ENCODE results near the gene KRTAP10-9.
"Not testable (repeated sequence)": the region's sequence is repeated elsewhere in the genome, so short reads cannot be mapped to it uniquely, and the experiment has no call there.

Gene KRTAP10-9

GRCh38 chr21:44626673-44627143 is at the start of gene KRTAP10-9:
KRTAP10-9 (plus strand) TSS chr21:44627093; CDS start chr21:44627172, 79 bp downstream.
- no peak for DNase-seq

GRCh38 chr21:44578371-44579055 is 48.4 kb upstream of the KRTAP10-9 start:
- DNase-seq: no peak

- no peak for DNase-seq
Measured at GRCh38 chr21:44579056-44579832, 47.6 kb upstream of the KRTAP10-9 start.

GRCh38 chr21:44579833-44580144 is 47.1 kb upstream of the KRTAP10-9 start:
- DNase-seq: no peak

- not testable (repeated sequence) for DNase-seq
Measured at GRCh38 chr21:44580231-44580821, 46.6 kb upstream of the KRTAP10-9 start, which contains the start of gene KRTAP10-5. KRTAP10-5 (minus strand) TSS chr21:44580604; CDS start chr21:44580578, 26 bp downstream.

GRCh38 chr21:44581158-44581557 is 45.7 kb upstream of the KRTAP10-9 start:
- DNase-seq: no peak

GRCh38 chr21:44582055-44582454 is 44.8 kb upstream of the KRTAP10-9 start:
- no peak for DNase-seq

- DNase-seq: no peak
Measured at GRCh38 chr21:44583089-44583799, 43.6 kb upstream of the KRTAP10-9 start.

- DNase-seq: no peak
Measured at GRCh38 chr21:44583800-44584147, 43.1 kb upstream of the KRTAP10-9 start.

- no peak for DNase-seq
Measured at GRCh38 chr21:44585892-44586291, 41.0 kb upstream of the KRTAP10-9 start.

- DNase-seq: no peak
Measured at GRCh38 chr21:44589094-44589493, 37.8 kb upstream of the KRTAP10-9 start.

GRCh38 chr21:44589586-44590305 is 37.1 kb upstream of the KRTAP10-9 start:
- no peak for DNase-seq

- DNase-seq: no peak
Measured at GRCh38 chr21:44590311-44590721, 36.6 kb upstream of the KRTAP10-9 start.

- not testable (repeated sequence) for DNase-seq
Measured at GRCh38 chr21:44590897-44591800, 35.7 kb upstream of the KRTAP10-9 start.

- not testable (repeated sequence) for DNase-seq
Measured at GRCh38 chr21:44591801-44592130, 35.1 kb upstream of the KRTAP10-9 start.

- no peak for DNase-seq
Measured at GRCh38 chr21:44592446-44593311, 34.2 kb upstream of the KRTAP10-9 start, which contains the start of gene KRTAP10-6. KRTAP10-6 (minus strand) TSS chr21:44592505; CDS start chr21:44592484, 21 bp downstream.

- DNase-seq: no peak
Measured at GRCh38 chr21:44593598-44594405, 33.1 kb upstream of the KRTAP10-9 start.

GRCh38 chr21:44594406-44594916 is 32.4 kb upstream of the KRTAP10-9 start:
- DNase-seq: no peak

- no peak for DNase-seq
Measured at GRCh38 chr21:44595524-44595923, 31.4 kb upstream of the KRTAP10-9 start.

All from amniotic stem cell (primary cell).